Stimulated activated CD4-positive, alpha-beta T cell treated with anti-CD3 and anti-CD28 coated beads, Interleukin-15, amount 100 ng/mL, for 48 hours (primary cell): Measurements from ENCODE around the gene COPS4.

Experiments
- DNase-seq, 2 donors: peaks; one replicate each; pipeline ENCODE4 v3.0.0-alpha.2; 2020; ENCODE audit warnings: low read depth in 2 of 2

Gene COPS4

DNA sequence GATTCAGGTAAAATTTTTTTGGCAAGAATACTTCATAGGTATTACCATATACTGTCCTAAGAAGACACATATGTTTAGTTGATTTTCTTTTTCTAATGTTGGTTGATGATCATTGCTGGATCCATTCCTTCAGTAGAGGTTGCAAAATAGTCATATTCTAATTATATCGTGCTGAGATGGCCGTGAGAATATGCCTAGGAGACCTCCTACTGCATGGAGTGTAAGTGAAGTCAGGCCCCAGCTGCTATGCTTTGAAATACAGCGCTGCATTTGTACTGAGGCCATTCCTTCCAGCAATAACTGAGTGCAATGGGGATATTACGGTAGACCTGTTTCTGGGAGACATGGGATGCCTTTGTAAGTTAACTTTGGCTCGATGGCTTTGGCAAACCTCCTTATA lies 86.3 kb downstream of the COPS4 start:
- no peak for DNase-seq

DNA sequence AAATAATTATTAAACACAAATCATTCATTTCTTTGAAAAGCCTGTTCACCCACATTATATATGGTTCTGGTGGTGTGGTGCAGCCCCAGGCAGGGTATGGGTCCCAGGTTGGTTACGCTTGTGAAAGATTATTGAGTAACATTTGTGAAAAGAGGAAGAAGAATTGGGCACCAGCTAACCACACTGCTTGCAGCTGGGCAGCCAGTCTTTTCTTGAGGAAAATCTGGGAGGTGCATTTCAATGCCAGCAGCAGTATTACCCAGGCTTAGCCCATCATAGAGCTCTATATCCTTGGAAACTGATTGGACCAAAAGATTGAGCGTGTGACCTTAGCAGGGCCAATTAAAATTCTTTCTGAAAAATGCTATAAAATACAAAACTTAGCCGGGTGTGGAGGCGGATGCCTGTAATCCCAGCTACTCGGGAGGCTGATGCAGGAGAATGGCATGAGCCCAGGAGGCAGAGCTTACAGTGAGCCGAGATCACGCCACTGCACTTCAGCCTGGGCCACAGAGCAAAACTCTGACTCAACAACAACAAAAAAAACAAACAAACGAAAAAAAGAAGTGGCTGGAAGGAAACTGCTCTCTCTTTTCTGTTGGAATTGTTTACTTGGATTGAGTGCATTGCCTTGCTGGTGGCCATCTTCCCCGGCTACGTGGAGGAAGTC lies 89.3 kb downstream of the COPS4 start:
- DNase-seq: no peak
